Dermis microvascular lymphatic vessel endothelial cell (primary cell): ENCODE results near the gene ARID3A. TPM values are rescaled to one million over a fixed set of nuclear protein-coding genes. Genes with fewer than 3 reads are reported as not detected.

ENCODE experiments used
- DNase-seq, 2 donors: peaks; one replicate each; pipeline versions ENCODE4 v3.0.0 to v3.0.0-alpha.2; 2010; ENCODE audit warnings: low read depth in 2 of 2
- total RNA-seq: library from RNA; depleted of rRNA; stranded (reverse); fragments of >200 nt; gene quantifications from 2 replicates; pipeline ENCODE4 v1.2.1, GENCODE V29; 2014

Gene ARID3A
- total RNA-seq, 1 donor from 2014 or later = 4.2 TPM

- no peak for DNase-seq
These were observed 34.7 kb downstream of the ARID3A start for GRCh38 chr19:960601-960938.

GRCh38 chr19:961866-962620 lies 36.2 kb downstream of the ARID3A start:
- DNase-seq = no peak

- no peak for DNase-seq
These were observed 37.0 kb downstream of the ARID3A start for GRCh38 chr19:962683-963400.

- DNase-seq = no peak
These were observed 37.7 kb downstream of the ARID3A start for GRCh38 chr19:963486-963951.

- DNase-seq = no peak
These were observed 38.3 kb downstream of the ARID3A start for GRCh38 chr19:964116-964520.

- peak in 1 of 2 donors; percentile 24 for DNase-seq
These were observed 39.2 kb downstream of the ARID3A start for GRCh38 chr19:964761-965694.

- no peak for DNase-seq
These were observed 40.8 kb downstream of the ARID3A start for GRCh38 chr19:966485-967088.

GRCh38 chr19:970695-971094 lies 44.9 kb downstream of the ARID3A start:
- DNase-seq = no peak

GRCh38 chr19:971795-972194 lies 46.0 kb downstream of the ARID3A start:
- DNase-seq = no peak

- DNase-seq = no peak
These were observed 46.4 kb downstream of the ARID3A start for GRCh38 chr19:972281-972680.

GRCh38 chr19:973726-974563 lies 48.1 kb downstream of the ARID3A start:
- DNase-seq = no peak

- DNase-seq = no peak
These were observed 48.9 kb downstream of the ARID3A start for GRCh38 chr19:974564-975257.

GRCh38 chr19:976476-976875 lies 50.6 kb downstream of the ARID3A start:
- DNase-seq = no peak

GRCh38 chr19:977058-977464 lies 51.2 kb downstream of the ARID3A start:
- DNase-seq = no peak

- no peak for DNase-seq
These were observed 53.5 kb downstream of the ARID3A start for GRCh38 chr19:979318-979741.

- no peak for DNase-seq
These were observed 54.5 kb downstream of the ARID3A start for GRCh38 chr19:980133-980998.

GRCh38 chr19:982567-983170 lies 56.8 kb downstream of the ARID3A start:
- DNase-seq = peak in 1 of 2 donors; percentile 48

- DNase-seq = peak; percentile 62 to 86
These were observed 58.5 kb downstream of the ARID3A start, which contains the start of gene WDR18 for GRCh38 chr19:984165-984967. TSS of gene WDR18 (plus strand) at chr19:984345. CDS start at chr19:984354, 9 bp downstream.
